HCT116 (cell line): ENCODE results near the gene TEAD3.

ENCODE experiments used
- ELF1 ChIP-seq: IDR thresholded peaks from 2 replicates; pipeline ENCODE4 v1.6.1; 2012; ENCODE audit warnings: low read depth, borderline replicate concordance
- EZH2 ChIP-seq: fragments of 200-600 bp; sonication (generic); IDR thresholded peaks from 2 replicates; pipeline ENCODE4 v1.6.1; 2017; ENCODE audit warnings: antibody characterized with exemption, mixed run types
- POLR2A ChIP-seq: IDR thresholded peaks from 2 replicates; pipeline ENCODE4 v1.7.0; 2011; ENCODE audit warnings: borderline replicate concordance; ENCODE audit not compliant: insufficient read depth, insufficient read length; ENCODE audit errors: extremely low read depth
- POLR2AphosphoS5 ChIP-seq: IDR thresholded peaks from 2 replicates; pipeline ENCODE4 v1.6.1; 2011; ENCODE audit warnings: mild to moderate bottlenecking, low read depth, low read length, moderate library complexity
- RAD21 ChIP-seq: IDR thresholded peaks from 2 replicates; pipeline ENCODE4 v1.6.1; 2012; ENCODE audit warnings: low read depth, mild to moderate bottlenecking
- YY1 ChIP-seq: IDR thresholded peaks from 2 replicates; pipeline ENCODE4 v1.6.1; 2011; ENCODE audit warnings: low read length, low read depth, moderate library complexity, mild to moderate bottlenecking; ENCODE audit not compliant: insufficient replicate concordance; ENCODE audit errors: extremely low read depth
- TF ChIP-seq, protein P1 (sequence below): IDR thresholded peaks from 2 replicates; pipeline ENCODE4 v1.6.1; 2012
- TF ChIP-seq, protein P2 (sequence below), 3 experiments: fragments of 200-600 bp in 1 of 3; sonication (generic) in 1 of 3; IDR thresholded peaks in 2 of 3; conservative IDR thresholded peaks in 1 of 3; 2 replicates each; pipeline ENCODE4 v1.5.1; 2012 to 2017; ENCODE audit warnings: low read depth in 2 of 3, low read length in 2 of 3, antibody characterized with exemption in 1 of 3, borderline replicate concordance in 1 of 3, control low read depth in 1 of 3, mild to moderate bottlenecking in 1 of 3, mixed read lengths in 1 of 3, mixed run types in 1 of 3, moderate library complexity in 1 of 3; ENCODE audit not compliant: insufficient read depth in 1 of 3
- TF ChIP-seq, protein P3 (sequence below): IDR thresholded peaks from 2 replicates; pipeline ENCODE4 v1.6.1; 2012; ENCODE audit warnings: low read depth

GRCh38 chr6:35480176-35480575 is 16.7 kb downstream of the TEAD3 start:
- TF ChIP-seq, protein P1, sequence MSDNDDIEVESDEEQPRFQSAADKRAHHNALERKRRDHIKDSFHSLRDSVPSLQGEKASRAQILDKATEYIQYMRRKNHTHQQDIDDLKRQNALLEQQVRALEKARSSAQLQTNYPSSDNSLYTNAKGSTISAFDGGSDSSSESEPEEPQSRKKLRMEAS: no peak
- TF ChIP-seq, protein P2, sequence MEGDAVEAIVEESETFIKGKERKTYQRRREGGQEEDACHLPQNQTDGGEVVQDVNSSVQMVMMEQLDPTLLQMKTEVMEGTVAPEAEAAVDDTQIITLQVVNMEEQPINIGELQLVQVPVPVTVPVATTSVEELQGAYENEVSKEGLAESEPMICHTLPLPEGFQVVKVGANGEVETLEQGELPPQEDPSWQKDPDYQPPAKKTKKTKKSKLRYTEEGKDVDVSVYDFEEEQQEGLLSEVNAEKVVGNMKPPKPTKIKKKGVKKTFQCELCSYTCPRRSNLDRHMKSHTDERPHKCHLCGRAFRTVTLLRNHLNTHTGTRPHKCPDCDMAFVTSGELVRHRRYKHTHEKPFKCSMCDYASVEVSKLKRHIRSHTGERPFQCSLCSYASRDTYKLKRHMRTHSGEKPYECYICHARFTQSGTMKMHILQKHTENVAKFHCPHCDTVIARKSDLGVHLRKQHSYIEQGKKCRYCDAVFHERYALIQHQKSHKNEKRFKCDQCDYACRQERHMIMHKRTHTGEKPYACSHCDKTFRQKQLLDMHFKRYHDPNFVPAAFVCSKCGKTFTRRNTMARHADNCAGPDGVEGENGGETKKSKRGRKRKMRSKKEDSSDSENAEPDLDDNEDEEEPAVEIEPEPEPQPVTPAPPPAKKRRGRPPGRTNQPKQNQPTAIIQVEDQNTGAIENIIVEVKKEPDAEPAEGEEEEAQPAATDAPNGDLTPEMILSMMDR (IDR thresholded peaks at IDR 0.05 in 2 of 3, conservative IDR thresholded peaks at IDR 0.05 in 1 of 3; ENCODE audit: borderline replicate concordance in 1 of 3, insufficient read depth in 1 of 3, low read depth in 2 of 3, low read length in 2 of 3): no peak
- TF ChIP-seq RAD21: no peak
- no peak for TF ChIP-seq EZH2
- TF ChIP-seq POLR2A: no peak
- TF ChIP-seq POLR2AphosphoS5: no peak
- TF ChIP-seq YY1: no peak
- TF ChIP-seq, protein P3, sequence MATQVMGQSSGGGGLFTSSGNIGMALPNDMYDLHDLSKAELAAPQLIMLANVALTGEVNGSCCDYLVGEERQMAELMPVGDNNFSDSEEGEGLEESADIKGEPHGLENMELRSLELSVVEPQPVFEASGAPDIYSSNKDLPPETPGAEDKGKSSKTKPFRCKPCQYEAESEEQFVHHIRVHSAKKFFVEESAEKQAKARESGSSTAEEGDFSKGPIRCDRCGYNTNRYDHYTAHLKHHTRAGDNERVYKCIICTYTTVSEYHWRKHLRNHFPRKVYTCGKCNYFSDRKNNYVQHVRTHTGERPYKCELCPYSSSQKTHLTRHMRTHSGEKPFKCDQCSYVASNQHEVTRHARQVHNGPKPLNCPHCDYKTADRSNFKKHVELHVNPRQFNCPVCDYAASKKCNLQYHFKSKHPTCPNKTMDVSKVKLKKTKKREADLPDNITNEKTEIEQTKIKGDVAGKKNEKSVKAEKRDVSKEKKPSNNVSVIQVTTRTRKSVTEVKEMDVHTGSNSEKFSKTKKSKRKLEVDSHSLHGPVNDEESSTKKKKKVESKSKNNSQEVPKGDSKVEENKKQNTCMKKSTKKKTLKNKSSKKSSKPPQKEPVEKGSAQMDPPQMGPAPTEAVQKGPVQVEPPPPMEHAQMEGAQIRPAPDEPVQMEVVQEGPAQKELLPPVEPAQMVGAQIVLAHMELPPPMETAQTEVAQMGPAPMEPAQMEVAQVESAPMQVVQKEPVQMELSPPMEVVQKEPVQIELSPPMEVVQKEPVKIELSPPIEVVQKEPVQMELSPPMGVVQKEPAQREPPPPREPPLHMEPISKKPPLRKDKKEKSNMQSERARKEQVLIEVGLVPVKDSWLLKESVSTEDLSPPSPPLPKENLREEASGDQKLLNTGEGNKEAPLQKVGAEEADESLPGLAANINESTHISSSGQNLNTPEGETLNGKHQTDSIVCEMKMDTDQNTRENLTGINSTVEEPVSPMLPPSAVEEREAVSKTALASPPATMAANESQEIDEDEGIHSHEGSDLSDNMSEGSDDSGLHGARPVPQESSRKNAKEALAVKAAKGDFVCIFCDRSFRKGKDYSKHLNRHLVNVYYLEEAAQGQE: no peak
- no peak for TF ChIP-seq ELF1
